ENCODE results near the gene POGZ.

Gene POGZ, protein sequence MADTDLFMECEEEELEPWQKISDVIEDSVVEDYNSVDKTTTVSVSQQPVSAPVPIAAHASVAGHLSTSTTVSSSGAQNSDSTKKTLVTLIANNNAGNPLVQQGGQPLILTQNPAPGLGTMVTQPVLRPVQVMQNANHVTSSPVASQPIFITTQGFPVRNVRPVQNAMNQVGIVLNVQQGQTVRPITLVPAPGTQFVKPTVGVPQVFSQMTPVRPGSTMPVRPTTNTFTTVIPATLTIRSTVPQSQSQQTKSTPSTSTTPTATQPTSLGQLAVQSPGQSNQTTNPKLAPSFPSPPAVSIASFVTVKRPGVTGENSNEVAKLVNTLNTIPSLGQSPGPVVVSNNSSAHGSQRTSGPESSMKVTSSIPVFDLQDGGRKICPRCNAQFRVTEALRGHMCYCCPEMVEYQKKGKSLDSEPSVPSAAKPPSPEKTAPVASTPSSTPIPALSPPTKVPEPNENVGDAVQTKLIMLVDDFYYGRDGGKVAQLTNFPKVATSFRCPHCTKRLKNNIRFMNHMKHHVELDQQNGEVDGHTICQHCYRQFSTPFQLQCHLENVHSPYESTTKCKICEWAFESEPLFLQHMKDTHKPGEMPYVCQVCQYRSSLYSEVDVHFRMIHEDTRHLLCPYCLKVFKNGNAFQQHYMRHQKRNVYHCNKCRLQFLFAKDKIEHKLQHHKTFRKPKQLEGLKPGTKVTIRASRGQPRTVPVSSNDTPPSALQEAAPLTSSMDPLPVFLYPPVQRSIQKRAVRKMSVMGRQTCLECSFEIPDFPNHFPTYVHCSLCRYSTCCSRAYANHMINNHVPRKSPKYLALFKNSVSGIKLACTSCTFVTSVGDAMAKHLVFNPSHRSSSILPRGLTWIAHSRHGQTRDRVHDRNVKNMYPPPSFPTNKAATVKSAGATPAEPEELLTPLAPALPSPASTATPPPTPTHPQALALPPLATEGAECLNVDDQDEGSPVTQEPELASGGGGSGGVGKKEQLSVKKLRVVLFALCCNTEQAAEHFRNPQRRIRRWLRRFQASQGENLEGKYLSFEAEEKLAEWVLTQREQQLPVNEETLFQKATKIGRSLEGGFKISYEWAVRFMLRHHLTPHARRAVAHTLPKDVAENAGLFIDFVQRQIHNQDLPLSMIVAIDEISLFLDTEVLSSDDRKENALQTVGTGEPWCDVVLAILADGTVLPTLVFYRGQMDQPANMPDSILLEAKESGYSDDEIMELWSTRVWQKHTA (N-terminal part only)

DNA sequence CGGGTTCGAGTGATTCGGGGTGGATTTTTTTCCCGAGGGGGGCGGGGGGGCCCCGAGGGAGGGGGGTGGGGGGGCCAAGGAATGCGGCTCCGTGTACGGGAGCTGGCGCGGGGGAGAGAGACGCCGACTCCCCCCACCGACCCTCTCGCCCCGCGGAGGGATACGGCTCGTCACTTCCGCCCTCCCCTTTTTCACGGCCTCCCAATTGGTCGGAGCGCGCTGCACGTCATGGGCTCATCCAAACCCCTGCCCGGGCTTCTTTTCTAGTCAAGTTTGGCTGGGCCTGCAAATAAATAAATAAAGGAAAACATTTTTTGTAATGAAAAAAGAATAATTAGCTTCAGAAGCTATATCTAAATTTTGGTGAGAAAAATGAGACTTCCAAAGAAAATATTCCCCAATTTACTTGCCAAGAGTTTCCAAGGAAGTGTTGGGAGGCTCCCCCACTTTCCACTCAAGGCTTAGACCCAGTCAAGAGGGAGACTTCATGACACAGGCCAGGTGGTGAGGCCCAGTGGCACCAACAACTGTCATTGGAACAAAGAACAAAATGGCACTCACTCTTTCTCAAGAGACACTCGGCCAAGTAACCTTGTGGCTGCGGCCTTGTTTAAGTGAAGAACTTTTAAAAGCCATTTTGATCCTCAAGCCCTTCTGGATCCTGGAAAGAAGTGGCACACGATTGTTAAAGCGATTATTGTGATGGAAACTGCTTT is at the start of gene POGZ:
Gene POGZ (minus strand): TSS at position 164 of the 716 bp plus-strand sequence. CDS start 17,290 bp downstream, outside the sequence.
- peak; percentile 99 for DNase-seq

GRCh38 chr1:151508833-151509232 is 49.5 kb upstream of the POGZ start:
- DNase-seq = no peak

DNA sequence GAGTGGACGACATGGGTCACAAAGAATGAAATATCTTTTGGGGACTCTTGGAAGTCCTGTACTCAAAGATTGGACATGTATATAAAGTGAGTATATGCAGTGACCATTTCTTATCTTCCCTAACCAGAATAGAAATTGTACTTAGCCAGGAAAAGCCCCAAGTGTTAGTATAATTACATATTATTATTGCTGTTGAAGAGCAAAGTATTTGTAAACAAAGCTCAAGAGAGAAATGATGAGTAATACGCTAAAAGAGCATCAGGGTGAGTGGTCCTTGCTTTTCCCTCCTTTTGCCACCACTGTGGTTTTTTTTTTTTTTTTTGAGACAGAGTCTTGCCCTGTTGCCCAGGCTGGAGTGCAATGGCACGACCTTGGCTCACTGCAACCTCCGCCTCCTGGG is 45.5 kb upstream of the POGZ start:
- no peak for DNase-seq

DNA sequence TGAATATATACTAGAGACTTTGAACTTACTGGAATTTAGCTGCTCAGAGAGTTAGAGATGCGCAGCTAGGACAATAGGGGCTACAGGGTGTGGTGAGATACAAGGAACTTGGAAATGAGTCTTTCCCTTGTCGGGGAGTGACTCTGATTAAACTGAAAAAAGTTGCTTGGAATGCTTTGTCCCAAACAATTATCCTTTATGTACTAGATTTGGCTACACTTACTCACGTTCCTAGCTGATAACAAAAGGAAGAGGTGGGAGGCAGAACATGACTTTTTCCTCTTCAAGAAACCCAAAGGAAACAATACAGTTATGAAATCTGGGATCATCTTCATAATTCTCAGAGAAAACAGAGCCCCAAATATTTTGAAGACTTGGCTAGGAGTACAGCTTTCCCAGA is 45.0 kb upstream of the POGZ start:
- DNase-seq = no peak

- DNase-seq = no peak
Observed at GRCh38 chr1:151502859-151503780, 43.8 kb upstream of the POGZ start.

DNA sequence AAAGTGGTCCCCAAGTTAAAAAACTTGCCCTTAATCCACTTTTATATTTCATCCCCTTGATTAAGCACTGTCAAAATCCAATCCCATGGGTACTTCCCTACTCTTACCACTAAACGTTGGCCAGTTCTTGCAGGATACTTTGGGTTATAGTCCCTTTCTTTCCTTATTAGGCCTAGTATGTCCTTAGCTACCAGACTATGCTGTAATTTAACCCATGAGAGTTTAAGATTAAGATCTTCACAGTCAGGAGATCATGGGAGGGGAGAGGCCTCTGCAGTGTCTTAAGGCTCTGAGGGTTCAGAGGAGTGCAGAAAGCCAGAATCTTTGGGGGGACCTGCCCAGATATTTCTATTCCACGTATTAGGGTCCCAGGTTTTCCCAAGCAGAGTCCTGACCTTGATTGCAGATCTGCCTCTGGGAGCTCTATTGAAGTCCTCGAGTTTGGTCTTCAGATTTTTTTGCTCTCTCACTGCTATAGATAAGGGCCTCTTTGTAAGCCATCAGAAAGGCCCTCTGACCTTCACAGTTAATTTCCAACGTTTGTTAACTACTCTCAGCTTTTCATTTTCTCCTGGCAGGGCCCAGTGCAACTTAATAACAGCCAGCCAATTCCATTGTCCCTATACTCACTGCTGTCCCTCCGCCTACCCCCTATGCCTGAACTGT is 42.9 kb upstream of the POGZ start:
- DNase-seq = no peak

DNA sequence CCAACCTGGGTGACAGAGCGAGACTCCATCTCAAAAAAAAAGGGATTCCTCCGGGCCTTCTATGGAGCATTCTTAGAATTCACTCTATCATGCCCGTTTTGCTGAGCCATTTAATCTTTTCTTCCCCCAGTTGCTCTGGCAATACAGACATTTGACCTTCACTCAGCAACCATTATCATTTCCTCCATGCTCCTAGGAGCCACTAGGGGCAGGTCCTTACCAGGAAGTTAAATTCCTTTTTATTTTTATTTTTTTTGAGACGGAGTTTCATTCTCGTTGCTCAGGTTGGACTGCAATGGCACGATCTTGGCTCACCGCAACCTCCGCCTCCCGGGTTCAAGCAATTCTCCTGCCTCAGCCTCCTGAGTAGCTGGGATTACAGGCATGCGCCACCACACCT is 42.2 kb upstream of the POGZ start:
- no peak for DNase-seq

- DNase-seq = no peak
Observed at GRCh38 chr1:151499930-151500329, 40.6 kb upstream of the POGZ start.

DNA sequence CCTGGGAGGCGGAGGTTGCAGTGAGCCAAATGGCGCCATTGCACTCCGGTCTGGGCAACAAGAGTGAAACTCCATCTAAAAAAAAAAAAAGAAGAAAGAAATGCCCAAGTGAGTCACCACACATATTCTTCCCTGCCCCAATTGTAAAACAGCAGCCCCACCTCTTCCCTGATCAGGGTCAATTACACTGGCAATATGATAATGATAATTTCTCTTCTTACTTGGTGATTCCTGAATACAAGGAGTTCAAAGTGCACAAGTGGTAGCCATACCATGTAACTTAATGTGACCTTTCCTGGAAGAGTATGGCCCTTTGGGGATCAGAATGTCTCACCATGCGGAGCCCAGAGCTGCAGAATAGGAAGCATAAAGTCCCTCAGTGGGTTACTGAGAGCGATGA is 40.1 kb upstream of the POGZ start:
- no peak for DNase-seq

- DNase-seq = no peak
Observed at GRCh38 chr1:151495316-151495715, 36.0 kb upstream of the POGZ start.

GRCh38 chr1:151494741-151495281 is 35.5 kb upstream of the POGZ start:
- no peak for DNase-seq

- no peak for DNase-seq
Observed at GRCh38 chr1:151493042-151493441, 33.7 kb upstream of the POGZ start.

DNA sequence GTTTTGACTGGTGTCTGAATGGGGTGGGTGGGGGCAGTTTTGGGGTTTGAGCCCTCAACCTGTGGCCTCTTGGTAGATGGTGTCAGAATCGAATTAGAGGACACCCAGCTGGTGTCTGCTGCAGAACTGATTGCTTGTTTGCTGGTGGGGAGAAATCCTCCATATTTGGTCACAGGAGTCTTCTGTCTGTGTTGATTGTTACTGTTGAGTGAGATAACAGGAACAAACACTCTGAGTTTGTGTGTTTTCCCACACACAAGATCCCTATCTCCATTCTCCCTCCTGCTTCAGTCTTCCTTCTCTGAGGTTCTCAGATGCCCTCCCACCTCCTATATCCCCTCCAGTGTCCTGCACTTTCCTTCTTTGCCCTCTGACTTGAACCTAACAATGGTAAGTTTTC is 32.8 kb upstream of the POGZ start:
- DNase-seq = no peak

GRCh38 chr1:151491641-151492040 is 32.3 kb upstream of the POGZ start:
- no peak for DNase-seq

DNA sequence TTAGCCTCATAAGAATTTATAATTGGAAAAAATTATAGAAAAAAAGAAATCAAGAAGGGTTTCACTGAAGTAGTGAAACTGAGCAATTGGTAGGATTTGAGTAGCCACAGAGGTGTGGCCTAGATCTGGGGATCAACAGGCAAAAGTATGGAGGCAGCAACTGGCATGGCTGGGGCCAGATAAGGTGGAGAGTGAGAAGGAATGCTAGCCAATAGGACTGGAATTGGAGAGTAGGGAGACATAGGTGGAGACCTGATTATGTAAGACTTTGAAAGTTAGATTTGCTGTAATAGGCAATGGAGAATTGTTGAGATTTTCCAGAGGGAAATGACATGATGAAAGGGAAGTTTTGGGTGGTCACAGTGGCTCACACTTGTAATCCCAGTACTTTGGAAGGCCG is 27.3 kb upstream of the POGZ start:
- DNase-seq = no peak

DNA sequence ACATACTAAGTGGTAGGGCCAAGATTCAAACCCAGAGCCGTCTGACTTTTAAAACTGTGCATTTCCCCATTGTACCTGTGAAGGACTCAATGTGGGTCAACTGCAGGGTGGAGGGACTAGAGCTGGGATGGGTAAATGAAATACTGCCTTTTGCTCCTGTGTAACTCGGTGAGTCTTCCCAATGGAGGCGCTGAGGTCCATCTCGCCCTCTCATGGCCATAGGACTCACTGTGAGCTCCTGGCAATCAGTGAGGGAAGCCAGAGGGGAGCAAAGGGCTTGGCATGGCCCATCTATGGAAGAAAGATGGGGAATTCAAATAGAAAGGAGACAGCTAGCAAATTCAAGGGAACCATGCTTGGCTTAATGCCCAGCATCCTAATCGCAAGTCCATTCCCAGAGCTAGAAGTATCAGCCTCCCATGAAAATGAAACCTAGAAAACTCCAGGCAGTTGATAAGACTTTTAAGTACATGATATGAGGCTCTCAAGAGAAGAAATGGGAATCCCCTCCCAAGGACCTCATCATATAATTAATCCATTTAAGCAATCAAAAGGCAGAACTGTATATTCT is 26.5 kb upstream of the POGZ start:
- no peak for DNase-seq

DNA sequence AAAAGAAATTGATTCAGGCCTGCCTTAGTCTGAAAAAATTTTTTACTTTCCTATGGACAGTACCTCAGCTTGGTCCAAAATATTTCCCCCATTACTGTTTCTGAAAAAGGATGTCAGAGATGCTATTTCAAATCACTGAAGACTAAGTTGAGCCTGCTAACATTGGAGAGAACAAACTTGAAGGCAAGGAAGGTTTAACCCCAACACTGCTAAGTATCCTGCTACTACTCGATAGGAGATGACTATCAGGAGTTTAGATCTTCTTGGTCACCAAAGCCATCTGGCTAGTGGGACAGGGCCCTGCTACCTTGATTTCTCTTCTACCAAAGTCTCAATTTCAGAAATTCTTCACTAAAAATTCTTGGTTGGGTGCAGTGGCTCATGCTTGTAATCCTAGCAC is 22.7 kb upstream of the POGZ start:
- no peak for DNase-seq

DNA sequence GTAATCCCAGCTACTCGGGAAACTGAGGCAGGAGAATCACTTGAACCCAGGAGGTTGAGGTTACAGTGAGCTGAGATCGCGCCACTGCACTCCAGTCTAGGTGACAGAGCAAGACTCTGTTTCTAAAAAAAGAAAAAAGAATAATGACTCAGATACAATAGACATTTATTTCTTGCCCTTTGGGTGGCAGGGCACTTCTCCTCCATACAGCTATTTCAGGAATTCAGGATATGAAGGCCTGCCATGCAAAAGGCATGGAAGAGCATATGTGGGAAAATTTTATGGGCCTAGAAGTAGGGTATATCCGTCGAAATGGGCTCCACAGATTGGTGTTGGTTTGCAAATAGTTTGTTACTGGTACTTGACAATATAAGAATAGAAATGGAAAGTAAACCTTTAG is 20.2 kb upstream of the POGZ start:
- DNase-seq = no peak

DNA sequence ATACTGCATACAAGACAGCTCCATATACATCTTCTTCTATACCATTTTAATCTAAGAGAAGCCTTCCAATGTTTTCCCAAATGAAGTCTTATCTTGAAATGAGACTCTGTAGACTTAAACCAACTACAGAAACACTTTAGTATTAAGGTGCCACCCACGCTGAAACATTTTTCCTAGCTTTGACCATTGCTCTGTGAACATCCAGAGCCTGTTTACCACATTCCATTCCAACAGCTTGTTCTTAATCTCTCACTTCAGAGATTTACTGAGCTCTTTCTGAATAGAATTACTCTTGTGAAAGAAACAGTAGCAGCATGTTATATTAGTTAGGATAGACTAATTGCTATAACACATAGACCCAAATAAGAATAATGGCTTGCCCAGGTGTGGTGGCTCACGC is 19.6 kb upstream of the POGZ start:
- DNase-seq = no peak

DNA sequence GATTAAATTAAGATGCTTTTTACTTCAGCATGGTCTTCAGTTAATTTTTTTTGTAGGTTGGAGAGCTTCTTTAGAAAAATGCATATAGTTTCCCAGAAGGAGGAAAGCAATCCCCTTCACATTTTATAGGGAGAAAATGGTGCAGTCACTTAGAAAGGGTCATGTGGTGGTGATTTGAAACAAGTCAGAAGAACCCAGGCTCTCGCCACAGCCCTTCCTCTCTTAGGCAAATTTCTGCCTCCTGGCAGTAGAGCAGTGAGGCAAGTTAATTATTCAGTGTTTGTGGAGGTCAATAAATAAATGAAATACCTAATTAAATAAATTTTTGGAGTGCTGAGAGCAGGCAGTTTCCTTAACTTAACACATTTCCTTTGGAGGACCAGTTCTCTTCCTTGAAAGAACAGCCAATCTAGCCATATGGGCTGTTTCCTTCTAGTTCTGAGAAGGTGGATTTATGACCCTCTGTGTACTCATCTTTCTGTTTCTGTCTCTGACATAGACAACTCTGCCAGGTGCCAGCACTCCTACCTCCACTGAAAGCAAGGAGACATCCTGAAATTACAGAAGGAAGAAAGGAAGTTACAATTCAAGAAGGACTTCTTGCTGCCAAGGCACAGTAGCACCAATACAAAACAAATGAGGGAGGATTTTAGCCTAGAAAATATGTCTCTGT is 19.0 kb upstream of the POGZ start:
- DNase-seq = no peak

Measured in right forelimb (tissue), 1 donor.